ENCODE results near the gene SLC12A2.

SLC12A2 gene

DNA sequence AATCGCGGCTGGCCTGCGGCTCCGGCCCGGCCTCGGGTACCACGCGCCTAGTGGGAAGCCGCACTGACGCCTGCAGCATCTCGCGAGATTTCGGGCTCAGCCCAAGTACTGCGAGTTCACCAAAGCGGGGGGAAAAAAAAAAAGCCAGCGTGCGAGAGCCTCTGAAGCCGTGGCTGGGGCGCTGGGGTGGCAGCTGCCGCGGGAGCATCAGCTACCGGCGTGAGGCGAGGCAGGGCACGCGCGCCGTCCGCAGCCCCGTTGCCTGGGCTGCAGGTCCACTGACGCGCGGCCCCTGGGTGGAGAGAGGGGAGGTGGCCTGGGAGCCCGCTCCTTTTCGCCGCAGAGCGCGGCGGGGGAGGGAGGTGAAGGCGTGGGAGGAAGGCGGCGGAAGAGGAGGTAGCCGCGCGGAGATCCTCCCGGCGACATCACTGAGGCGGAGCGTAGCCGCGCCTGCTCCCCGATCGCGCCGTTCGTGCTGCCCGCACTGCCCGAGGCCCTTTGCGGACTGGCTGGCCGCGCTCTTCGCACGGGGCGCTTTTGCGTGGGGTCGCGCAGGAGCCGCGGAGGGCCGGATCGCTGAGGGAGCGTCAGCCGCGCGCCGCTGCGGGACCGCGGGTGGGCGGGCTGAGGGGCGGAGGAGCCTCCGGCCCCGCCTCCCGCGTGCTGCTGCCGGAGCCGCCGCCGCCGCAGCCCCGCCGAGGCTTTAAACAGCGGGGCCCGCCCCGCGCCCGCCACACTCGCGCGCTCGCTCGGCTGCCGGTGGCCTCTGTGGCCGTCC is at the start of gene SLC12A2:
SLC12A2 (plus strand) TSS at position 734 of the 778 bp plus-strand sequence. CDS start 189 bp downstream, outside the sequence.
- peak; percentile 92 to 93 for DNase-seq (ENCODE audit: low read depth in 2 of 2)

DNA sequence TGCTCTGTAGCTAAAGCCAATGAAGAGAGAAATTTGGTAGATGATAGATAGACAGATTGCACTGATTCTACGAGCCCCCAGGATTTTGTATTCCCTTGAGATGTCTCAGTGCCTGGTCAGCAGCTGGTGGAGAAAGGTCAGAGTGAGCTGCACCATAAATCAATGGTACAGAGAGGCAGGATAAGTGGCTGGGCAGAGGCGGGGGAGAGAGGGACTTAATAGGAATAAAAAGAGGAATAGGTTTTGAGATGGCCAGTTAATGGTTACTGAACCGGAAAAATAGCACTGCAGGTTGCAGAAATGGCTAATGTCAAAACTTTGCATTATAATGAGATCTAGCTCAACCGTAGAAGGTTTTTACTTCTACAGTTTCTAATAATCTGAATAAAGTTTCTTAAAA is 47.9 kb upstream of the SLC12A2 start:
- no peak for DNase-seq (ENCODE audit: low read depth in 2 of 2)

DNA sequence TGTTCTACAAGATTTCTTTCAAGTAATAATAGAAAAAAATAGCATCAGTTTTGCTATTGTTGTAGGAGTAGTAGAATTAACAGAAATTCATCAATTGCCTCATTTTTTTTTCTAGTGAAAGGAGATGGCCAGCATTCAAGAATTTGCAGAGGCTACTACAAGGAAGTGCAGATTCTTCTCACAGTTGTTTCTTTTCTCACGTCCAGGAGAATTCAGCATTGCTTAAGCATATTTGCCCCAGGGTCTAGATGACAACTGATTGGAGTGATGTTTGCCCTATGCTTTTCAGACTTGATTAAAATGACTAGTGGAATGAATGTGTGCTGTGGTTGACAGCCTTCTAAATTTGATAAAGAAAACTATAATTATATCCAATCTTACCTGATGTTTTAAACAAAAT is 46.6 kb upstream of the SLC12A2 start:
- DNase-seq (ENCODE audit: low read depth in 2 of 2) = no peak

DNA sequence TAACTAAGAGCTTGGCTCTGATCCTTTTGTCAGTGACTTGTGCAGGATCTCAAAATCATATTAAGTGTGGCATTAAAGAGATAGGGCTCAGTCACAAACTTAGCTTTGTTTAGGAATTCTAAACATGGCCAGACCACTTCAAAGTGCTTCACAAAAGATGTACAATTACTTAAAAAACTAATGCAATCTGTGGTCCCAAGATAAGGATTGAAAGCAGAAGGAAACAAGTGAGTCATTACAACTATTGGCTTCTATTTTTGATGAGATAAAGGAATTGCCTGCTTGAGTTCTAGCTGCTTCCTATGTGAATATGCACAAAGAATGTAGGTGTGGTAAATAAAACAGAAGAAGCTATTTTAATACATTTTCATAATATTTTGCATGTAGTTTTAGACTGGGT is 44.9 kb upstream of the SLC12A2 start:
- peak; percentile 9 to 10 for DNase-seq (ENCODE audit: low read depth in 2 of 2)

DNA sequence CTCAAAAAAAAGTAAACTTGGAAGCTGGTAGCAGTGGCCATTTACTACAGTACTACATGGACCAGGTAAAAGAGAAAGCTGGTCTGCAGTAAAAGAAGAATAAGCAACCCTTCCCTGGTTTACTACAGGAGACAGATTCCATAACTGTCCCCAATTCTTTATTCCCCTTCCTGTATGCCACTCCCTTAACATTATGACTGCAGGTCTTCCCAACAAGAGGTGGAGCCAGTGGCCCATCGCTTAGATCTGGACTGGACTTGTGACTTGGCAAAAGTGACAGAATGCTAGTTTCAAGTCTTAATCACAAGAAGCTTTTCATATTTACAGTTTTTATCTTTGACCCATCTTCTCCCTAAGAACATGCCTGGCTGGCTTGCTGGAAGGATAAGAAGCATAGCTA is 42.6 kb upstream of the SLC12A2 start:
- DNase-seq (ENCODE audit: low read depth in 2 of 2) = no peak

DNA sequence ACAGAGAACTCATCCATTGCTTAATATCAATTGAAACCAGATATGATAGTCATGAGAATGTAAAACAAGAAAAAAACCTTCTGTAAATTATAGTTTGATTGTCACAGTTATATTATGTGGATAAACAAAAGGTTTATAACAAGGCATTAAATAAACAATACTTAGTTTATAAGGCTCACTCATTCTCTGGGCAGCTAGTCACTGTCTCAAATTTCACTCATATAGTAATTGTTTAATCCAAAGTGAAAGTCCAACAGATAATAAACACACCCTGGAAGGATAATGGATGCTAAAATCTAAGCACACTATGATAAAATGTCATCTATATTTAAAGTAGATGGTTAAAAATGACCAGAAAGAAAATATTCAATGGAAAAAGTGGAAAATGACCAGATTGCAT is 30.8 kb upstream of the SLC12A2 start:
- DNase-seq (ENCODE audit: low read depth in 2 of 2) = no peak

DNA sequence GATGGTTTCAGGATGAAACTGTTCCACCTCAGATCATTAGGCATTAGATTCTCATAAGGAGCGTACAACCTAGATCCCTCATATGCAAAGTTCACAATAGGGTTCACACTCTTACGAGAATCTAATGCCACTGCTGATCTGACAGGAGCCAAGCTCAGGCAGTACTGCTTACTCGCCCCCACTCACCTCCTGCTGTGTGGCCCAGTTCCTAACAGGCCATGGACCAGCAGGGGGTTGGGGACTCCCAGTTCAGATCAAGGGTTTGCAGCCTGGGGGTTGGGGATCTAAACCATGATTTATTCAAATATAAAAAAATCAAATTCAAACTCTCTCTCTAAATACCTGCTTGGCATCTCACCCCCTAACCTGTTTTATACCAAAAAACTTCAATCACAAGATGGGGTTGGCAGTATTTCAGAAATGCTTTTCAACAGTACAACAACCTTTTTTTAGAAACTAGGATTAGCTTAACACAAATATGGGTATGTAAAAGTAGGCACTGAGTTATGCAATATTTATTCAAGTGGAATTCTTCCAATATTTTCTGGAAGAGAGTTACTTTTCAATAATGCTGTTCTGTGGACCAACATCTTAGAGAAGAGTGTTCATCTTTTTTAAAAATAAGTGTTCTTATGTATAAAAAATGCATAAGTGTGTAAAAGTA is 30.1 kb upstream of the SLC12A2 start:
- DNase-seq (ENCODE audit: low read depth in 2 of 2) = peak in 1 of 2 experiments; percentile 13

DNA sequence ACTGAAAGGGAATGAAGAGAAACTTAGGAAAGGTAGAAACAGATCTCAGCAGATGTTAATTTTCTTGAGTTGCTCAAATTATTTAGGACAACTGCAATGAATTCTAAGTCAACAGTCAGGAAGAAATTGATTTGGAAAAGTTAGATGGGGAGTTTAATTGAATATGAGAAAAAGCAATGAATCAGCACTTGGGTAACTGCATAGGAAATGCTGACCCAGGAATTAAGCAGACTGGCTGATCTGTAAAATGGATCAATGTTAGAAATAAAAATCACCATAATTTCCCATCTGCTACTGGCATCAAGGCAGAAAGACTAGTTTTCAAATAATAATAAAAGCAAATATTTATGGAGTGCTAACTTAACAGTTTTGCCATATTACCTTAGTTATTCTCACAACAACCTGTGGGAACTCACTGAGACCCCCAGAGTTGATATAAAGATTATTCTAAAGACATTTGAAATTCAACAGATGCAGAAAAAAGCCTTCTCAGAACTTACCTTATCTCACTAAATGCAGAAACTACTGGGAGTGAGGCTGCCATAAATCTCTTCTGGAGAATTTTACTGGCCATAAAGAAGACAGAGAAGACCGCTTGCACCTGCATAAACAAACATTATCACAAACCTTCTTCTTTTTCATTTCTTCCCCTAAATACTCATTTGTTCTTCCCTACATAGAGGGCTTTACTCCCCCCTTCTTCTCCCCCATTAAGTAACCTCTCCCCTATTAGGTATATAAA is 22.8 kb upstream of the SLC12A2 start:
- no peak for DNase-seq (ENCODE audit: low read depth in 2 of 2)

DNA sequence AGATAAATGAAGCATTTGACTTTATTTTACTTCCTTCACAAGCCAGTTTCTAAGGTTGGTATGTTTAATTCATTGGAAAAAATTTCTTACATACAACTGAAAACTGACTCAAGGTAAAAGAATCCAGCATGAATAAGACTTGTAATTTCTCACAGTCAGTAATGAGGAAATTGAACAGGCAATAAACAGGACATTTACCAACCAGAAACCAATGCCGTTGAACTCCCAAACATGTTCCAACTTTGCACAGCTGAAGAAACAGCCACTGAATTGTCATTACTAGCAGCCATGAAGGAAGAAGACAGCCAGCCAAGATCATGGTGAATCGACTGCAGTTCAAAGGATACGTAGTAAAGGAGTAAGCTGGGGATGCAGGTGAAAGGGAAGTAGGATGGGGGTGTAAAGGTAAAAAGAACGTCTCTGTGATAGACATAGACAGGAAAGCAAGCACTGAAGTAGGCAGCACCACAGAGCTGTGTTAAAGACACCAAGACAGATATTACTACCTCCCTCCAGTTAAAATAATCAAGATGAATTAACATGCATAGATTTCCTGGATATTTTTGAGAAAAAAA is 21.3 kb upstream of the SLC12A2 start:
- peak in 1 of 2 experiments; percentile 33 for DNase-seq (ENCODE audit: low read depth in 2 of 2)

DNA sequence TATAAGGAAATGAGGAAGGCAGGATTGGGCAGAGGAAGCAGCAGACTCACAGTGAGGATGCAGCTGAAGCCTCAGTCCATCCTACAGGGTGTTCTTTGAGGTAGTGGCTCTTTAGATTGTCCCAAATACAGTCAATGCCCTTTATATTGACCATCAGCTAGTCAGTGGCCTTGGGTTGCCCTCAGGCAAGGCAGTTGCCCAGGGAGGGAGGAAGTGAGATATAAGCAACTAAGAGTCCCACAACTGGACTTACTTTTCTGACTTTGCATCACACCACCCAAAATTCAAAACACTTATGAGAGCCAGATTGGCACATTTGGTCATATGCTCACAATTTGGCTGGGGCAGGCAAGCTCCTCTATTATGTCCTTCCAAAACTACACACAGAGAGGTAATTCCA is 9.4 kb upstream of the SLC12A2 start:
- no peak for DNase-seq (ENCODE audit: low read depth in 2 of 2)

DNA sequence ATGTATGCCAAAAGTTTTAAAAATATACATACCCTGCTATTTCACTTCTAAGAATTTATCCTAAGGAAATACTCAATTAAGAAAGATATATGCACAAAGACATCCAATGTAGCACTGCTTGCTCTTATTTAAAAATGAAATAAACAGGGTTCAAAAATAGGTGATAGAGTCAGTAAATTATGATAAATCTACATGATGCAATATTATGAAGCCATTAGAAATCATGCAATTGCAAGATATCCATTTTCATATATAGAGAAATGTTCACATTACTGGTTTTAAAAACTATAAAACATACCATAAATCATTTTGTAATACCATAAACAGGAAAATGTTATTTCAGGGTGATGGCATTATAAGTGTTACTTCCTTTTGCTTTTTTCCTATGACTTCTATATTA is 8.6 kb upstream of the SLC12A2 start:
- DNase-seq (ENCODE audit: low read depth in 2 of 2) = no peak

DNA sequence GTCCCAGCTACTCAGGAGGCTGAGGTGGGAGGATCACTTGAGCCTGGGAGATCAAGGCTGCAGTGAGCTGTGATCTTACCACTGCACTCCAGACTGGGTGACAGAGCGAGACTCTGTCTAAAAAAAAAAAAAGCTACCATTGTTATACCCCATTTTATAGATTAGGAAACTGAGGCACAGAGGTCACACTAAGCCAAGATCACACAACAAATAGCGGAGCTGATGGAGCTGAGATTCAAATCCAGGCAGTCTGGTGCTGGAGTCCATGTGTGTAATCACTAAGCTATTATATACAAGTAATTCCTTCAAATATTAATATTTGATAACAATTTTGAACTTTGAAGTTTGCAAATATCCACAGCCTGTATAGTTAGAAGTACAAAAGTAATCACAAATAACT is 6.0 kb upstream of the SLC12A2 start:
- DNase-seq (ENCODE audit: low read depth in 2 of 2) = no peak

DNA sequence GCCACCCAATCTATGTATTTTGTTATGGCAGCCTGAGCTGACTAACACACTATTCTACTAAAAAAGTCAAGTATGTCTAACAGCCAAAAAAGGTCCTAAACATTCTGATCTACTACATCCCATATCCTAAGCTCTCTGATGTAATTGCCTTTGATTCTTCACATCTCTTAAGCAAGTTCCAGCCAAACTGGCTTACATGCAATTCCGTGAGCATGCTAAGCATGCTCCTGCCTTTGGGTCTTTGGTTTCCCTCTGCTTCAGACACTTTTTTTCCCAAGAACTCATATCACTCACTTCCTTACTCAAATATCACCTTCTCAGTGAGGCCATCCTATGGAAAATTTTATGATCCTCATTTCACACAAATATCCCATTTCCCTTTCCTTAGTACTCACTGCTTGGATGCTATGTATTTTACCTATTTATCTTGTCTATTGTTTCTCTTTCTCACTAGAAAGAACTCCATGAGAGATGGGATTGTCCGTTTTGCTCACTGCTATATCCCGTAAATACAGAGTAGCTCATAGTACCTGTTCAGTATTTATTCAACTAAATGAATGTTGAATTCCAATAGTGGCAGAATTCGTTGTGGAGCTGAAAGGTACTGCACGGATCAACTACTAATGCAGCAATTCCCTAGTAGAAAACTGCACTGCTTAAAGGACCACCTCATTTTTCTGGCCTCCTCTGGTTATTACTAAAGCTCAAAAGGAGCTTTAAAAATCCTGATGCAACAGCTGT is 2.3 kb upstream of the SLC12A2 start:
- no peak for DNase-seq (ENCODE audit: low read depth in 2 of 2)

DNA sequence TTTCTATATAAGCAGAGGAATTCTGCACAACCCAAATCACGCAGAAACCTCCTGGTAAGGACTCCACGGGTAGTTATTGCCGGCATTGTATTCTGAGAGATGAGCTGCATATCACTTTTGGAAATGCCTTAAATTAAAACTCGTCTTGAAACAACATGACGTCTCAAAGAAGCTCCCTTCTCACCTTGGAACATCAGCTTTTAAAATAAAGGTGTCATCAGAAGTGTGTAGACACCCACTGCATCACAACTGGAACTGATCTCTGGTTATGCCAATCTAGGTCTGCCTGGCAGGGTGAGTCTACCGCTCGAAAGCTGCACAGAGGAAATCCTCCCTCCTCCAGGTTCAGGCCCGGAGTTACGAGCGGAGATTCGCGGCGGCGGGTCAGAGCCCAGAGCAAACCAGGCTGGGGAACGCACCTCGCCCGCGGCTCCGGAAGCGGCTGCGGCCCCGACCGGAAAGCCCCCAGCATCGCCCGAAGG is 974 bp upstream of the SLC12A2 start:
- no peak for DNase-seq (ENCODE audit: low read depth in 2 of 2)

DNA sequence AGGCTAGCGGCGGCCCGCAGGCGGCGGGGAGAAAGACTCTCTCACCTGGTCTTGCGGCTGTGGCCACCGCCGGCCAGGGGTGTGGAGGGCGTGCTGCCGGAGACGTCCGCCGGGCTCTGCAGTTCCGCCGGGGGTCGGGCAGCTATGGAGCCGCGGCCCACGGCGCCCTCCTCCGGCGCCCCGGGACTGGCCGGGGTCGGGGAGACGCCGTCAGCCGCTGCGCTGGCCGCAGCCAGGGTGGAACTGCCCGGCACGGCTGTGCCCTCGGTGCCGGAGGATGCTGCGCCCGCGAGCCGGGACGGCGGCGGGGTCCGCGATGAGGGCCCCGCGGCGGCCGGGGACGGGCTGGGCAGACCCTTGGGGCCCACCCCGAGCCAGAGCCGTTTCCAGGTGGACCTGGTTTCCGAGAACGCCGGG is 253 bp downstream of the SLC12A2 start:
- no peak for DNase-seq (ENCODE audit: low read depth in 2 of 2)

DNA sequence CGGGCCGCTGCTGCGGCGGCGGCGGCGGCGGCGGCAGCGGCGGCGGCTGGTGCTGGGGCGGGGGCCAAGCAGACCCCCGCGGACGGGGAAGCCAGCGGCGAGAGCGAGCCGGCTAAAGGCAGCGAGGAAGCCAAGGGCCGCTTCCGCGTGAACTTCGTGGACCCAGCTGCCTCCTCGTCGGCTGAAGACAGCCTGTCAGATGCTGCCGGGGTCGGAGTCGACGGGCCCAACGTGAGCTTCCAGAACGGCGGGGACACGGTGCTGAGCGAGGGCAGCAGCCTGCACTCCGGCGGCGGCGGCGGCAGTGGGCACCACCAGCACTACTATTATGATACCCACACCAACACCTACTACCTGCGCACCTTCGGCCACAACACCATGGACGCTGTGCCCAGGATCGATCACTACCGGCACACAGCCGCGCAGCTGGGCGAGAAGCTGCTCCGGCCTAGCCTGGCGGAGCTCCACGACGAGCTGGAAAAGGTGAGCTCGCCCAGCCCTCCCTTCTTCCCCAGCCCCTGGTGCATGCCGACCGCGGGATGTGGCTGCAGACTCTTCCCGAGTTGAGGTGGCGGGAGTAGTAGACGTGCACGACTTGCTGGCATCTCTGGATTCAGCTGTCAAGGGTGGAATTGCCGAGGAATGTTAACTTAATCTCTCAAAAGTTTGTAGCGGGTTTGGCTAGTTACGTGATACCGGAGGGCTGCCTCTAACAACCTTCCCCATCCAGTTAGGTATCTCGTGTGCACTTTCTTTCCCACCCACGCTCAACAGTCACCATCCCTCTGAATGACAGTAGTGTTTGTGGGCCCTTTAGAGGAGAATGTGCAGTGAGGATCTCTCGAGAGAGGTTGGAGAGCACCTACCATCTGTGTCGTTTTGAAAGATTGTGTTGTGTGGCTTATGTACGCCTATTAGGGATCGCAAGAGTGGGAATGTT is 932 bp downstream of the SLC12A2 start:
- DNase-seq (ENCODE audit: low read depth in 2 of 2) = no peak

DNA sequence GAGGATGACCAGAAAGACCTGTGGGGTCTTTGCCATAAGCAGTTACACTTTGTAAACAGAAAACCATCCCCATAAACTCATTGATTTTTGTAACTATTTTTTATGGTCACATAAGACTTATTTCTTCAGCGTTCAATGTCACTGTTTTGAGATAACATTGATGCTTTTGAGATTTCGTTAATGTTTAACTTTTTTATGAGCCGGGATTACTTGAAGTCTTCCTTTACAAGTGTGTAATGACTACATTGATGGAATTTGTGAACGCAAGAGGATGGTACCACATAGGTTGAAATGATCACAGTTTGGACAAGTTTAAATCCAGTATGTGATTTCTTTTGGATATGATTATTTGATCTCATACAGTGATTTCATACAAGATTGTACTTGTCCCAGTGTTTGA is 1.8 kb downstream of the SLC12A2 start:
- no peak for DNase-seq (ENCODE audit: low read depth in 2 of 2)

DNA sequence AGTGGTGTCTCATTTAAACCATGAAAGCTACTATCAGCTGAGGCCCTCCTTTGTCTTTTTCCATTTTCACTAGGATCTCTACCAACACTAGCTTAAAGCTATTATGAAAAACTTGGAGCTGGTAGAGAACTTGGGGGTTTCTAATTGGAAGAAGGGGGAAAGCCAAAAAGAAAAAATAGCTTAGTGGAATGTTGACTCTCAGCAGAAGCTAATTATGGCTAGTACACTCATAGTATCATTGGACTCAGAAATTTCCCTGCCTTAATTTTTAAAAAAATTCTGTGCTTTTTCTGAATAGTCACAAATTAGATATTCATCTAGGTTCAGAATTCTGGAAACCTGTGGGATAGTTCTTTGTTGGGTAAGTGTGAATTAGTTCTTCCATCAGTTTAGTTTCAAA is 8.0 kb downstream of the SLC12A2 start:
- DNase-seq (ENCODE audit: low read depth in 2 of 2) = no peak

DNA sequence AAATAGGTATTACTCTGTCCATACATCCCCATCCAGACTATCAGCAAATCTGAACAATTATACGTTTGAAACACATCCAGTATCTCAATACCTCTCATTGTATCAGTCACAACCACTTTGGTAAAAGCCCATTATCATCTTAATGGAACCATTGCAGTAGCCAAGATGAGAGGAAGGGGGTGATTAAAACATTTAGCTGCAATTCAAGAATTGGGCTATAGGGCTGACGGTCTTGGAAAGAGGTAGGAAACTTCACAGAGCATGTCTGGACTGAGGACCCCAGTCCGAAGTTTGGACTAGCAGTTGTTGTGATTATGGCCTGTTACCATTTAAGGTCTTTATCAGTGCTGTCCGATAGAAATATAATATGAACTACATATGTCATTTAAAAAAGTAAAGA is 8.6 kb downstream of the SLC12A2 start:
- DNase-seq (ENCODE audit: low read depth in 2 of 2) = no peak

DNA sequence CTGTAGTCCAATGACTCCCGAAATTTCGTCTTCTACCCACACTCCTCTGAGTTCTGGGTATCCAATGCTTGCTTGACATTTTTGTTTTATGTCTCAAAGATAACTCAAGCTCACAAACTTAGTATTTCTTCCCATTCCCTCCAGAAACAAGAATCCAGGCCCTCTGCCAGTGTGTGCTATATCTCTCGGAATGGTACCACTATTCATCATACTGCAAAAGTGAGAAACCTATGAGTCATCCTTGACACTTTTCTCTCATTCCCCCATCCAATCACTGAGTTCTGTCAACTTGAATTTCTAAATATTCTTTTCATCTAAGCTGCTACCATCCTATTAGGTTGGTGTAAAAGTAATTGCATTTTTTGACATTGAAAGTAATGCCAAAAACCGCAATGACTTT is 9.8 kb downstream of the SLC12A2 start:
- DNase-seq (ENCODE audit: low read depth in 2 of 2) = peak in 1 of 2 experiments; percentile 8
